ACC112 (cell line): ENCODE measurements around the gene DERL2.

Experiments used
- H2AFZ ChIP-seq: fragments of 200-600 bp; sonication (generic); one replicate; pipeline ENCODE4 v1.6.0; 2017; ENCODE audit warnings: antibody characterized with exemption, low read length; ENCODE audit not compliant: unreplicated experiment
- H3K27ac ChIP-seq: fragments of 200-600 bp; sonication (generic); 2 replicates; pipeline ENCODE4 v1.5.1; 2014; ENCODE audit warnings: low read depth, mild to moderate bottlenecking, antibody characterized with exemption, low read length, moderate library complexity
- H3K27me3 ChIP-seq: fragments of 200-600 bp; sonication (generic); 2 replicates; pipeline ENCODE4 v1.6.1; 2014; ENCODE audit warnings: mild to moderate bottlenecking, antibody characterized with exemption, low read length, moderate library complexity, mixed read lengths; ENCODE audit not compliant: insufficient read depth
- H3K36me3 ChIP-seq: fragments of 200-600 bp; sonication (generic); 2 replicates; pipeline ENCODE4 v1.6.1; 2016; ENCODE audit warnings: mild to moderate bottlenecking, antibody characterized with exemption, low read length, moderate library complexity, mixed read lengths; ENCODE audit not compliant: insufficient read depth
- H3K4me1 ChIP-seq: fragments of 200-600 bp; sonication (generic); one replicate; pipeline ENCODE4 v1.6.1; 2016; ENCODE audit warnings: low read length, mixed read lengths; ENCODE audit not compliant: insufficient read depth, unreplicated experiment, control insufficient read depth
- H3K4me3 ChIP-seq: fragments of 200-600 bp; sonication (generic); 2 replicates; pipeline ENCODE4 v1.5.1; 2014; ENCODE audit warnings: mild to moderate bottlenecking, low read depth, low read length
- H3K79me2 ChIP-seq: fragments of 200-600 bp; sonication (generic); one replicate; pipeline ENCODE4 v1.6.0; 2016; ENCODE audit warnings: low read length; ENCODE audit not compliant: control insufficient read depth, unreplicated experiment, insufficient read depth

DERL2 gene

DNA sequence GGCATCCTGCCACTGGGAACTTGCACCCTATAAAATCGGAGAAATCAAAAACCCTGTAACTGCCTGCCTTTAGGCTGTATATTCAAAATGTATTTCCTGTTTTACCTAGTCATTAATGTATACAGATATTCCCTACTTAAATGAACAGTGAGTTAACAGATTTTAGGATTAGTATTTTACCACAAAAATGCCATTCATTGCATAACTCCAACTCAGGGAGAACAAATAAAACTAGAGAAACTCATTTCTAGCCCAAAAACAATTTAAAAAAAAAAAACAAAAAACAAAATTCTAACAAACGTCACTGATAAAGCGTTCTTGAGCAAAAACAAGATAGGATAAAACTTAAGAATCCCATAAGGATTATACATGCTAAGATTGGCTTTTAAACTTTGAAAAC lies 13.5 kb downstream of the DERL2 start:
- Histone ChIP-seq H3K27me3 (no peaks in the 10 kb centered on the region), H3K27ac (no peak overlapping the region), H3K79me2 (peaks cover 11% of the 10 kb centered on the region), H3K36me3 (peaks cover 25% of the 10 kb centered on the region), H2AFZ (no peak overlapping the region), H3K4me1 (no peaks in the 10 kb centered on the region), H3K4me3 (no peak overlapping the region)

DNA sequence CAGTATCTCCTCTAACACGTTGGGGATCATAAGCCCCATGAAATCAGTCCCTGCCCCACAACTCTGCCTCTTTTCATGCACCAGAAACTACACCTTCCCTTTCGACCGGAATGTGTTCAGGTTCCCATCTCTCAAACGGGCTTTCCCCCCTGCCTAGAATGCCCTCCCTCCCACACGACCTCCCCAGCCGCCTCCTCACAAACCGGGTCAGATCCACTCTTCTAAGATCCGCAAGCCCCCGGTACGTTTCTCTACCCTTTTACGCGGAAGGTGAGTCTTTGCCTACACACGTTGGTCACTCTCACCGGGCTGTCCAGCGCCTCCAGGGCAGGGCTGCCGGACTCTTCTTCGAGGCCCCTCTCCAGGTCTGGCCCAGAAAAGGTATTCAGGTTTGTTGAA lies 17.9 kb downstream of the DERL2 start:
- Histone ChIP-seq H3K27ac (peak overlapping the region; percentile 21; the same call in 1 of the 2 replicates), H2AFZ (peak overlapping the region; percentile 49), H3K27me3 (no peaks in the 10 kb centered on the region), H3K4me1 (peaks cover 12% of the 10 kb centered on the region), H3K79me2 (peaks cover 53% of the 10 kb centered on the region), H3K4me3 (peak overlapping the region; percentile 83), H3K36me3 (peaks cover 5% of the 10 kb centered on the region; the same call in 1 of the 2 replicates)

DNA sequence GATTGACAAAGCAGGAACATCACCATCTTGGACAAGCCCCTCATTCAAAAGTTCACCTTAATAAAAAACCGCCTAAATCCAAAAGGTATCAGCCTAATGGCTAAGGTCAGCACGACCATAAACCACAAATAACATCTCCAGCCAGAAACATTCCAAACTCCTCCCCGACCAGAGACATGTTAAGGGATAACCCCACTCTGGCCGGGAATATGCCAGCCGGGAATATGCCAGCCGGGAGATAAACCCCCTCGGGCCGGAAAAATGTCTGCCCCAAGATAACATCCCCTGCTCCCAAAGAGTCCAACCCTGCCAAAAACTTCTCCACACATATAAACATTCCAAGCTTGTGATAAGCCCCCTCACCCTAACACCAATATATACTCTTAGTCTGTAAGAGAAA lies 18.6 kb downstream of the DERL2 start:
- peaks cover 12% of the 10 kb centered on the region for H3K4me1 ChIP-seq
- H2AFZ ChIP-seq: peak overlapping the region; percentile 23
- H3K27ac ChIP-seq: no peak overlapping the region

DNA sequence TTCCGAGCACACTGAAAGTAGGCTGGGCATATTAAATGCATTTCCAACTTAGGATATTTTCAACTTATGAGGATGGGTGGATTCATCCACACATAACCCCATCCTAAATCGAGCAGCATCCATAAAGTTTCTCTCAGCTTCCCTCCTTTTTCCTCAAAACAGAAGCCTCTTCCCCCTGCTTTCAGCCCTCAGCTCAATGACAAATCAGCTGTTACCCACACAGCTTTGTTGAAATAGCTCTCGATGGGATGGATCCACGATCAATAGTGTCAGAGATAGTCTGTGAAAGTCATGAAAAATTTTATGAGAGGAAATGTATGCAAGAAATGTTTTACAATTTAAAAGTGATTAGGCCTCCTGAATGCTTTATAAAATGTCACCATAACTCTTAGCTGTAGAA lies 19.7 kb downstream of the DERL2 start:
- peaks cover 12% of the 10 kb centered on the region for H3K4me1 ChIP-seq
- no peaks in the 10 kb centered on the region for H3K27me3 ChIP-seq
- H3K79me2 ChIP-seq: peaks cover 62% of the 10 kb centered on the region
- H3K36me3 ChIP-seq: no peaks in the 10 kb centered on the region
- peak overlapping the region; percentile 83 for H3K4me3 ChIP-seq
- H2AFZ ChIP-seq: no peak overlapping the region
- H3K27ac ChIP-seq: no peak overlapping the region

More for the DNA sequence above, 18.6 kb downstream of the DERL2 start:
- Histone ChIP-seq H3K27me3 (no peaks in the 10 kb centered on the region), H3K36me3 (no peaks in the 10 kb centered on the region), H3K79me2 (peaks cover 59% of the 10 kb centered on the region), H3K4me3 (peak overlapping the region; percentile 83)

DNA sequence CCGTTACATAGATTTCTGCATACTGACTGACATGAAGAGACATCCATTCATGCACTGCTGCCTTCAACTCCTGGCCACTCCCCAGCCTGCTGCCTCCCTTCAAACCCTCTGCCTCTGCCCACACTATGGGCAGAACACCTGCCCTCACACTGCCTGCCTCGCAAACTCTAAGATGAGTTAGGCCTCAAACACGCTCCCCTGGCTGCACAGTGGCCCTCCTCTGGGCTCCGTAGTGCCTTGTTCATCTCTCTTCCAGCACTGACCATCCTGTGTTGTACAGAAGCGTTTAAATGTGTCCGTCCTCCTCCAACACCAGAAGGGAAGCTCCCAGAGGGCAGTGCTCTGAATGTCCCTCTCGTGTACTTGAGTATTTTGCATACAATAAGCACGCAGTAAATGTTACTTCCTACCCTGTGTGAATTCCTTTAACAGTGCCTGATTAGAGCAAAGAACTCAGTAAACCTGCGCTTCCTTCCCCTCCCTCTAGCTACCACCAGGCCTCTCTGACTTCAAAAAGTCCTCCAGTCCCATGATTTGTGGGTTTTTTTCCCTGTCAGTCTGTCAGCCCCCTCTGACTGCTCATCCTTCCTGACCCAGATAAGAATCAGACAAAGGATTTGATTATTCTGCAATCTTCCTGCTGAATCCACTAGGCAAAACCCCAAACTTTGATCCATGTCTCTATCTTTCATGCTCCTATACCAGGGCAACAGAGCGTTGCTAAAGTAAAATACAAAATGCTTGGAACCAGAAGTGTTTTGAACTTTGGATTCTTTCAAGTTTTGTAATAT lies 21.1 kb downstream of the DERL2 start:
- Histone ChIP-seq H3K79me2 (peaks cover 62% of the 10 kb centered on the region), H3K4me3 (no peak overlapping the region), H3K27ac (no peak overlapping the region)

DNA sequence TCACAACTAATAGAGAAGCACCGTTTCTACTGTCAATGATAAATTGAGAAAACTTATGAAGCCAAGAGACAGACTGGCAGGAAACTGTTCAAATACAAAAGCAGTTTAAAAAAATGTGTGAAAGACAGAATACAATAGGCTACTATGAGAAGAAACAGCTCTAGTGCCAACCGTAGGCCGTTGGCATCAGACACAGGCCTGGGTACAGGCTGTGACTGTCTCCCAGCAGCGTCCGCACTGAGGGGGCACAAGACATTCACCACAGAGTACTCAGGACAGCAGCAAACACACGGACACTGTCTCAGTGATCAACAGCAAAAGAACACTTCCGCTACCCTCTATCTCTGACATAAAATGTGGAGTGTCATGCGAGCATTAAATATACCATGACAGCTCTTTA lies 39.2 kb downstream of the DERL2 start:
- Histone ChIP-seq H3K27me3 (no peaks in the 10 kb centered on the region), H3K4me3 (no peak overlapping the region), H3K27ac (no peak overlapping the region)

More for the DNA sequence above, 21.1 kb downstream of the DERL2 start:
- peaks cover 4% of the 10 kb centered on the region; the same call in 1 of the 2 replicates for H3K36me3 ChIP-seq
- H3K4me1 ChIP-seq: peaks cover 12% of the 10 kb centered on the region
- no peaks in the 10 kb centered on the region for H3K27me3 ChIP-seq
- H2AFZ ChIP-seq: no peak overlapping the region

DNA sequence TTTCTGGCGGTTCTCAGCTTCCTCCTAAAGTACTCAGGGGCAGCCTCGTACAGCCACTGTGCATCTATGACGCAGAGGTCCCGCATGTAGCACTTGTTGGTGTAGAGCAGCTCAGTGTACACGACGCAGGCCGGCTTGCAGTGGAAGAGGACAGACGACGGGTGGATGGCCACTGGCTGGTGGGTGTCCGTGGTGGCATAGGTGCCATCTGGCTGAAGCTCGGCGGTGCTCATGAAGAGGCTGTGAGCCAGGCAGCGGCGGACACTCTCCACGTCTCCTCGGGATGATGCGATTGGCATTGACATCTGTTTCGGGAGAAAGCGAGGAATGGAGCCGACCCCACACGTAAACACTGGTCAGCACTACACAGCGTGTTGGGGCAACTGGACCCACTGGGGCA lies 41.8 kb downstream of the DERL2 start:
- H3K4me1 ChIP-seq: peaks cover 5% of the 10 kb centered on the region
- peaks cover 22% of the 10 kb centered on the region; the same call in 1 of the 2 replicates for H3K36me3 ChIP-seq
- no peaks in the 10 kb centered on the region for H3K79me2 ChIP-seq
- no peak overlapping the region for H3K4me3 ChIP-seq
- H2AFZ ChIP-seq: no peak overlapping the region
- no peak overlapping the region for H3K27ac ChIP-seq
- no peaks in the 10 kb centered on the region for H3K27me3 ChIP-seq

More for the DNA sequence above, 39.2 kb downstream of the DERL2 start:
- H3K79me2 ChIP-seq: no peaks in the 10 kb centered on the region
- H3K36me3 ChIP-seq: peaks cover 27% of the 10 kb centered on the region
- H3K4me1 ChIP-seq: no peaks in the 10 kb centered on the region
- H2AFZ ChIP-seq: no peak overlapping the region

DNA sequence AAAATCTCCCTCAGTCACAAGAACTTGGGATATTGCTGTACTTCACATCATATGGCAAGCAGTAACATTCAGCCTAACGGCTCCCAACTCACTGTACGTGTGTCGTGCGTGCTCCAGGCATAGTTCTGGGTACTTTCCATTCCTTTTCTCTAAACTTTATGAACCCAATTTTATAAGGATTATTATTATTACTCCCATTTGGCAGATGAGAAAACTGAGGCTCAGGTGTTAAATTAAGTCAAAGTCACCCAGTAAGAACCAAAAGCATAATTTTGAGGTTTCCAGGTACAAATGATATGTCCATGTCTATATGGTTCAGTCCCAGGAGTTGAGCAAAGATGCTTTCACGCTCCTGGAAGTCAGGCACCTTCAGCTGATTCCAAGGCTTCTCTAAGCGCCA lies 42.2 kb downstream of the DERL2 start:
- H2AFZ ChIP-seq: no peak overlapping the region
- peaks cover 2% of the 10 kb centered on the region for H3K79me2 ChIP-seq
- H3K36me3 ChIP-seq: peaks cover 22% of the 10 kb centered on the region; the same call in 1 of the 2 replicates
- no peak overlapping the region for H3K4me3 ChIP-seq
- H3K27ac ChIP-seq: no peak overlapping the region
- H3K27me3 ChIP-seq: no peaks in the 10 kb centered on the region
- peaks cover 5% of the 10 kb centered on the region for H3K4me1 ChIP-seq

DNA sequence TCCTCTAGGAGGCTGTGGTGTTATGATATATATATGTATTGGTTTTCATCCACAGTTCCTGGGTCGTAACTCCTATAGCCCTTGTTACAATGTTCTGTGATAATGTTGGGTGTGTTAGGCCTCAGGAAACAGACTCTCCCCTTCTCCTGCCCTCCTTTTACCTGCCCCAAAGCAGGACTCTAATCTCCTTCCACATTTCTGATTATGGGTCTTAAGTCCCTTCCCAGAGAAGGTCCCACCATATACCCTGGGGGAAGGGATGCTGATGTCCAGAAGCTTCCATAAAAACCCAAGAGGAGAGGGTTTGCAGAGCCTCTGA lies 46.6 kb downstream of the DERL2 start:
- H3K79me2 ChIP-seq: peaks cover 40% of the 10 kb centered on the region
- H3K27me3 ChIP-seq: no peaks in the 10 kb centered on the region
- H2AFZ ChIP-seq: peak overlapping the region; percentile 74
- peaks cover 21% of the 10 kb centered on the region for H3K36me3 ChIP-seq
- peak overlapping the region; percentile 88 for H3K4me3 ChIP-seq
- no peak overlapping the region for H3K27ac ChIP-seq
- H3K4me1 ChIP-seq: peaks cover 25% of the 10 kb centered on the region

DNA sequence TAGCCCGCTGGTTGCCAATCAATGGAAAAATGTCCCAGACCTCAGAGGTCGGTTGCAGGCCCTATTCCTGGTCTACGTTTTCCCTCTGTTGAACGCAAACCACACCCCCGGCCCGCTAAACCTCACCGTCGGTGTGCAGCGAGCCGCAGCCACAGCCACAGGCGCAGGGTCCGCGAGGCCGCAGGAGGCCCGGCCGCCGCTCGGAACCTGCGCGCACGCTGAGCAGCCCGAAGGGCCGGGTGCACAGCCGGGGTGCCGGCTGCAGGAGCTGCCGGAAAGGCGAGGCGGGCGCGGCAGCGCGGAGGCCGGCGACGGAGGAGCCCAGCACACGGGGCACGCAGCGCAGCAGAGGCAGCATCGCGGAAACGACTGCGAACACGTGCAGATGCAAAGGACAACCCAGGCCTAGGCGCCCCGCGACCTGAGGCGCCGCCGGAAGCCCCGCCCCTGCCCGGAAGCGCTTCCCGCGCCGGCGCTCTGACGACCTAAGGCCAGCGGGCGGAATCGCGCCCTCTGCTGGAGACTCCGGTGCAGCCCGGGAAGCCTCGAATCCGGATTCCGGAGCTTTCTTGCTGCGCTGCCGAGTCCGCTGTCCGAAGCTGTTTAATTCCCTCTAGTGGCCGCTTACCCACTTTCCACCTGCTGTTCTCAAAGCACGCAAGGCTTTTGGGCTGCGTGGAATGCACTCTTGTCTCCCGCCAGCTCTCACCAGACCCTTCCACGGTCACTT lies 47.1 kb downstream of the DERL2 start, which contains the start of gene C1QBP:
Gene C1QBP, minus strand, starts transcription at position 440 of the 730 bp plus-strand sequence. Its CDS starts 82 bp downstream, at position 358.
- peak within 1 kb of the TSS; percentile 74 for H2AFZ ChIP-seq
- H3K27ac ChIP-seq: peak within 1 kb of the TSS; percentile 28
- peaks cover 25% of the 10 kb centered on the region for H3K4me1 ChIP-seq
- peaks cover 22% of the 10 kb centered on the region for H3K36me3 ChIP-seq
- peaks cover 40% of the 10 kb centered on the region for H3K79me2 ChIP-seq
- no peaks in the 10 kb centered on the region for H3K27me3 ChIP-seq
- H3K4me3 ChIP-seq: peak within 1 kb of the TSS; percentile 88
